Measurements from ENCODE around the gene ATG7.

- TF ChIP-seq, protein P1, sequence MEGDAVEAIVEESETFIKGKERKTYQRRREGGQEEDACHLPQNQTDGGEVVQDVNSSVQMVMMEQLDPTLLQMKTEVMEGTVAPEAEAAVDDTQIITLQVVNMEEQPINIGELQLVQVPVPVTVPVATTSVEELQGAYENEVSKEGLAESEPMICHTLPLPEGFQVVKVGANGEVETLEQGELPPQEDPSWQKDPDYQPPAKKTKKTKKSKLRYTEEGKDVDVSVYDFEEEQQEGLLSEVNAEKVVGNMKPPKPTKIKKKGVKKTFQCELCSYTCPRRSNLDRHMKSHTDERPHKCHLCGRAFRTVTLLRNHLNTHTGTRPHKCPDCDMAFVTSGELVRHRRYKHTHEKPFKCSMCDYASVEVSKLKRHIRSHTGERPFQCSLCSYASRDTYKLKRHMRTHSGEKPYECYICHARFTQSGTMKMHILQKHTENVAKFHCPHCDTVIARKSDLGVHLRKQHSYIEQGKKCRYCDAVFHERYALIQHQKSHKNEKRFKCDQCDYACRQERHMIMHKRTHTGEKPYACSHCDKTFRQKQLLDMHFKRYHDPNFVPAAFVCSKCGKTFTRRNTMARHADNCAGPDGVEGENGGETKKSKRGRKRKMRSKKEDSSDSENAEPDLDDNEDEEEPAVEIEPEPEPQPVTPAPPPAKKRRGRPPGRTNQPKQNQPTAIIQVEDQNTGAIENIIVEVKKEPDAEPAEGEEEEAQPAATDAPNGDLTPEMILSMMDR (IDR thresholded peaks at IDR 0.05; ENCODE audit: low read depth, low read length): no peak
- TF ChIP-seq POLR2A (IDR thresholded peaks at IDR 0.05; ENCODE audit: extremely low read depth, insufficient read length) (no peak), MYC (IDR thresholded peaks at IDR 0.05; ENCODE audit: low read depth, low read length) (no peak), MAX (IDR thresholded peaks at IDR 0.05; ENCODE audit: low read depth, low read length) (no peak)
Observed at GRCh38 chr3:11373235-11373634, 101.0 kb downstream of the ATG7 start.

Data from NB4 (cell line).